ENCODE results near the gene SNAP47.

Gene SNAP47

GRCh38 chr1:227797625-227798024, 62.4 kb downstream of the SNAP47 start:
- DNase-seq (ENCODE audit: low read depth in 2 of 2) = no peak

- DNase-seq (ENCODE audit: low read depth in 2 of 2) = no peak
These were observed 63.0 kb downstream of the SNAP47 start for GRCh38 chr1:227798078-227798802.

GRCh38 chr1:227799756-227800155, 64.5 kb downstream of the SNAP47 start:
- DNase-seq (ENCODE audit: low read depth in 2 of 2) = no peak

GRCh38 chr1:227803933-227804332, 68.7 kb downstream of the SNAP47 start:
- no peak for DNase-seq (ENCODE audit: low read depth in 2 of 2)

- no peak for DNase-seq (ENCODE audit: low read depth in 2 of 2)
These were observed 70.5 kb downstream of the SNAP47 start for GRCh38 chr1:227805606-227806197.

GRCh38 chr1:227808566-227808965, 73.3 kb downstream of the SNAP47 start:
- no peak for DNase-seq (ENCODE audit: low read depth in 2 of 2)

GRCh38 chr1:227809026-227809425, 73.8 kb downstream of the SNAP47 start:
- DNase-seq (ENCODE audit: low read depth in 2 of 2) = no peak

GRCh38 chr1:227813962-227814361, 78.7 kb downstream of the SNAP47 start:
- no peak for DNase-seq (ENCODE audit: low read depth in 2 of 2)

- no peak for DNase-seq (ENCODE audit: low read depth in 2 of 2)
These were observed 80.5 kb downstream of the SNAP47 start, which contains the start of gene PRSS38 for GRCh38 chr1:227815468-227816409. Gene PRSS38 (plus strand): TSS chr1:227815675. CDS start chr1:227815717, 42 bp downstream.

- no peak for DNase-seq (ENCODE audit: low read depth in 2 of 2)
These were observed 81.7 kb downstream of the SNAP47 start for GRCh38 chr1:227816750-227817446.

GRCh38 chr1:227823537-227823936, 88.3 kb downstream of the SNAP47 start:
- DNase-seq (ENCODE audit: low read depth in 2 of 2) = no peak

GRCh38 chr1:227824204-227824603, 89.0 kb downstream of the SNAP47 start:
- no peak for DNase-seq (ENCODE audit: low read depth in 2 of 2)

GRCh38 chr1:227828786-227829185, 93.6 kb downstream of the SNAP47 start:
- no peak for DNase-seq (ENCODE audit: low read depth in 2 of 2)

Measured in stimulated activated CD4-positive, alpha-beta T cell treated with anti-CD3 and anti-CD28 coated beads, Interleukin-15, amount 100 ng/mL, for 48 hours (primary cell).